GM10248 (cell line): ENCODE data around the gene RGS6.

Experiments used
- CTCF ChIA-PET: fragments of 300-600 bp; sonication (Branson Sonifier 250); formaldehyde crosslinking; extraction: SDS; loops from one replicate; lab custom pipeline; 2021; ENCODE audit warnings: antibody characterized with exemption; lab: Yijun Ruan, JAX
- POLR2A ChIA-PET: fragments of 350-650 bp; sonication (Branson Sonifier 250); formaldehyde crosslinking; extraction: SDS; loops from one replicate; lab custom pipeline; 2020; ENCODE audit warnings: antibody characterized with exemption; lab: Yijun Ruan, JAX
- DNase-seq: peaks from one replicate; pipeline ENCODE4 v3.0.0; 2012; ENCODE audit errors: extremely low spot score
- TF ChIP-seq, protein P1 (sequence below): IDR thresholded peaks from 2 replicates; pipeline ENCODE4 v1.5.1; 2012; ENCODE audit warnings: mild to moderate bottlenecking, low read depth; ENCODE audit errors: extremely low read depth, missing control alignments, control extremely low read depth

The RGS6 gene

DNA sequence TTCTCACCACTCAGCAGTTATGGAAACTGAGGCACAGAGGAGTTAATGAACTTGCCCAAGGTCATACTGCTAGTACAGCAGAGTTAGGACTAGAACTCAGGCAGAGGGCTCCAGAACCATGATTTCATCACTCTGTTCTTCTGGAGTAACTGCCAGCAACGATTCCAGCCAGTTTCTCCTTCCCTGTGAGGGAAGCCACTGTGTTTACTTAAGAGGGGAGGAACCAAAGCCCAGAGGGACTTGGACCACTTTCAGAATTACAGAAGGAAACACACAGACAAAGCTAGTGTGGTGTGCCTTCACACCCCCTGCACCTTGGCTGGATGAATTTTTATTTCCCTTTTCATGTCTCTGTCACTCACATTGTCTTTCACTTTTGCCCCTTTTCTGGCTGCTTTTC lies 563.4 kb downstream of the RGS6 start:
- ChIA-PET POLR2A (no interaction called here), CTCF (interaction anchor here (1.1 to 2.1 kb wide), 3 partner anchors 17 to 21 kb away, joined by 3 to 13 read pairs (median 6); no protein-coding TSS in a partner anchor)
- DNase-seq: no peak
- TF ChIP-seq, protein P1, sequence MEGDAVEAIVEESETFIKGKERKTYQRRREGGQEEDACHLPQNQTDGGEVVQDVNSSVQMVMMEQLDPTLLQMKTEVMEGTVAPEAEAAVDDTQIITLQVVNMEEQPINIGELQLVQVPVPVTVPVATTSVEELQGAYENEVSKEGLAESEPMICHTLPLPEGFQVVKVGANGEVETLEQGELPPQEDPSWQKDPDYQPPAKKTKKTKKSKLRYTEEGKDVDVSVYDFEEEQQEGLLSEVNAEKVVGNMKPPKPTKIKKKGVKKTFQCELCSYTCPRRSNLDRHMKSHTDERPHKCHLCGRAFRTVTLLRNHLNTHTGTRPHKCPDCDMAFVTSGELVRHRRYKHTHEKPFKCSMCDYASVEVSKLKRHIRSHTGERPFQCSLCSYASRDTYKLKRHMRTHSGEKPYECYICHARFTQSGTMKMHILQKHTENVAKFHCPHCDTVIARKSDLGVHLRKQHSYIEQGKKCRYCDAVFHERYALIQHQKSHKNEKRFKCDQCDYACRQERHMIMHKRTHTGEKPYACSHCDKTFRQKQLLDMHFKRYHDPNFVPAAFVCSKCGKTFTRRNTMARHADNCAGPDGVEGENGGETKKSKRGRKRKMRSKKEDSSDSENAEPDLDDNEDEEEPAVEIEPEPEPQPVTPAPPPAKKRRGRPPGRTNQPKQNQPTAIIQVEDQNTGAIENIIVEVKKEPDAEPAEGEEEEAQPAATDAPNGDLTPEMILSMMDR: no peak

DNA sequence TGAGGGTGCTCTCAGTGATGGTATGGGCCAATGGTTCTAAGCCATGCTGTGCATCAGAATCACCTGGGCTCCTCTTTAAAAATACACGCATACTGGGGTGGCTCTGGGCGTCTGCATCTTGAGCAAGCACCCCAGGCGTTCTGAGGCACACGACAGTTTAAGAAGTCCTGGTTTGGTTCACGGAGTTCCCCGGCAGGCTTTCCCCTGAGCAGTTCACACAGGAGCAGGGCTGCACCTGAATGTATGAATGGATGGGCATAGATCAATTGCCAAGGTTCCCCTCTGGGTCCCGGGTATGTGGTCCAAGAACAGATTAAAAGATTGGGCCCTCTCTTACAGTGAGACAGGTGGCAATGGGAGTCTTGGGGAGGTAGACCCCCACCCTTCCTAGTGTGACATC lies 566.4 kb downstream of the RGS6 start:
- POLR2A ChIA-PET: no interaction called here
- CTCF ChIA-PET: interaction anchor here (2.0 to 3.1 kb wide), 2 partner anchors 15 to 22 kb away, joined by 6 to 18 read pairs; no protein-coding TSS in a partner anchor
- TF ChIP-seq, protein P1: no peak

DNA sequence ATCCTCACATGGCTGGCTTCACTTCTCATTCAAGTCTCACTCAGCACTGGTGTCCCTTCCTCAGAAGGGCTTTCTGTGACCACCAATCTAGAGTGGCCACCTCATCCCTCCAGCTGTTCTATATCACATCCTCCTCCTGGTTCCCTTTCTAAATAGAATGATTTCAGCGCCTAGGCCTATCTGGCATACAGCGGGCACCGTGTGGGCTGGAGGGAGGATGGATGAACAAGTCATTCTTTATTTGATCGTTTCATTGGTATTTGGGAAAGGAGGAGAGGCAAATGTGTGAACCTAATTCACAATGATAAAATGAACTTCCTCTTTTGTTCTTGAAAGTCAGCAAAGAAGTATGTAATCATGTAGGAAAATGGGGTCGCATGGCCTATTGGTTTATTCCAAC lies 567.5 kb downstream of the RGS6 start:
- ChIA-PET POLR2A (interaction anchor here (0.6 kb wide), 1 partner anchor 1598 kb away, joined by 6 read pairs; no protein-coding TSS in a partner anchor), CTCF (interaction anchor here (0.8 to 3.1 kb wide), 6 partner anchors 9 to 448 kb away, joined by 3 to 18 read pairs (median 3); no protein-coding TSS in a partner anchor)
- no peak for DNase-seq

More for the DNA sequence above, 566.4 kb downstream of the RGS6 start:
- DNase-seq: no peak

DNA sequence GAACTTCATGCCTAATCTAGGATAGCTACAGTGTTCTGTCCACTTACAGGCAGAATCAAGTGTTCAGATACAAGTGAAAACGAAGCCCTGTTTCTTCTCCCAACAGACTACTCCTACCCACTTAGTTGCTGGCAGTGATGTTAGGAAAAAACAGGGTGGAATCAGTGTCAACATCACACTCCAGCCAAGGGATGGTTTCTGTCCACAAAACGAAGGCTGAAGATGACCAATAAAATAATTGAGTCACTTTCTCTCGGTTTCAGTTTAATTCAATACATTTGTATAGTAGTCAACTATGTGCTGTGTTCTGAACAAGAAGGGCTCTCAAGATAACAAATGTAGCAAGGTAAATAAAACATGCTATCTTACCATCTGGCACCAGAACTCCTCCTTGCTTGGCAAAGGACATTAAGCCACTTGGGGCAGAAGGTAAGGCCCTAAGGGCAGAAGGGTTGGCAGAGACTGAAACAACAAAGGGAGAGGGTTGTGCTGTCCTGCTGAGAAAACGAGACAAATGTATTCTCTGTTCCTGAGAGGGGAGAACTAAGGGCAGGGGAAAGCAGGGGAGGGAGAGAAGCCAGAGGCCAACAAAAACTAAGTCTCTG lies 568.1 kb downstream of the RGS6 start:
- POLR2A ChIA-PET: no interaction called here
- CTCF ChIA-PET: interaction anchor here (1.3 to 3.1 kb wide), 2 partner anchors 13 to 448 kb away, joined by 3 to 18 read pairs; no protein-coding TSS in a partner anchor
- no peak for DNase-seq
- TF ChIP-seq, protein P1: no peak

More for the DNA sequence above, 567.5 kb downstream of the RGS6 start:
- TF ChIP-seq, protein P1: no peak

DNA sequence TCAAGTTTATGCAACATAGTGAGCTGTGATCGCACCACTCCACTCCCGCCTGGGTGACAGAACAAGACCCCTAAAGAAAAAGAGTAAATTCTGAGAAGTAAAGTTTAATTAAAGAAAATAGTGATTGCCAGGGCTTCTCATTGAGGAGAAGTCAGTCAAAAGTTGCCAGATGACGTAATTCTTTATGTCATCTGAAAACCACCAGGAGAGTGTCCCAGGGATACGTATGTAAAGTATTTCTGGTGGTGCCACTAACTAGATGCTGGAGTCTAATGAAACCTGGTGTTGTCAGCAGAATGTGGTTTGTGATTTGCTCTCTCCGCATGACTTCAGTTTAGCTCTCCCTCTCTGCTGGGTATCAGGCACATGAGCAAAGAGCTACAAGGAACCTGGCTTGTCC lies 569.2 kb downstream of the RGS6 start:
- POLR2A ChIA-PET: no interaction called here
- DNase-seq: no peak
- TF ChIP-seq, protein P1: no peak
- CTCF ChIA-PET: interaction anchor here (1.0 to 1.6 kb wide), 5 partner anchors 10 to 24 kb away, joined by 4 to 8 read pairs (median 5); no protein-coding TSS in a partner anchor

DNA sequence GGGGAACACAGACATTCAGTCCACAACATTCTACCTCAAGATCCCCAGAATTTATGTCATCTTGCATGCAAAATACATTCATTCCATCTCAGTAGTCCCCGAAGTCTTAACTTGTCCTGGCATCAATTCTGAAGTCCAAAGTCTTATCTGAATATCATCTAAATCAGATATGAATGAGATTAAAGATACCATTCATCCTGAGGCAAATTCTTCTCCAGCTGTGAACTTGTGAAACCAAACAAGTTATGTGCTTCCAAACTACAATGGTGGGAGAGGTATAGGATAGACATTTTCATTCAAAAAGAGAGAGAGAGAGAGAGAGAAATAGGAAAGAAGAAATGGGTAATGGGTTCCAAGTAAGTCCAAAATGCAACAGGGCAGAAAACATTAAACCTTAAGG lies 571.0 kb downstream of the RGS6 start:
- no peak for DNase-seq
- TF ChIP-seq, protein P1: no peak
- POLR2A ChIA-PET: no interaction called here
- CTCF ChIA-PET: interaction anchor here (4.3 kb wide), 1 partner anchor 12 kb away, joined by 65 read pairs; no protein-coding TSS in a partner anchor
